OCI-LY7 (cell line): ENCODE results near the gene POGK. TPM values are rescaled to one million over a fixed set of nuclear protein-coding genes. Genes with fewer than 3 reads are reported as not detected.

Experiments
- BruUV-seq: library from RNA; stranded (reverse); fragments of 400-500 nt; replicated peaks from 2 replicates; lab custom pipeline; 2021; lab: Mats Ljungman, UMichigan
- CTCF ChIA-PET: fragments of 300-600 bp; sonication (Branson Sonifier 250); formaldehyde crosslinking; loops from one replicate; lab custom pipeline; 2022; ENCODE audit warnings: antibody characterized with exemption; ENCODE audit not compliant: unreplicated experiment; lab: Charles Lee
- POLR2A ChIA-PET: fragments of 300-600 bp; sonication (Branson Sonifier 250); formaldehyde crosslinking; loops from one replicate; lab custom pipeline; 2022; ENCODE audit warnings: antibody characterized with exemption; lab: Charles Lee
- DNase-seq: peaks from one replicate; pipeline ENCODE4 v3.0.0-alpha.2; 2015; ENCODE audit warnings: low spot score
- H2AFZ ChIP-seq: fragments of 200-600 bp; sonication (generic), shearing (Covaris generic); 2 replicates; pipeline ENCODE4 v1.6.1; 2014; ENCODE audit warnings: mild to moderate bottlenecking, antibody characterized with exemption, low read length, moderate library complexity
- H3K27ac ChIP-seq: fragments of 200-600 bp; sonication (generic); 2 replicates; pipeline ENCODE4 v1.5.1; 2014; ENCODE audit warnings: mixed run types, low read depth, mild to moderate bottlenecking, moderate library complexity, low read length, inconsistent platforms; ENCODE audit not compliant: poor library complexity, severe bottlenecking
- H3K36me3 ChIP-seq: fragments of 200-600 bp; sonication (generic); 2 replicates; pipeline ENCODE4 v1.6.1; 2014; ENCODE audit warnings: mild to moderate bottlenecking, antibody characterized with exemption, low read length, moderate library complexity, mixed read lengths; ENCODE audit not compliant: insufficient read depth
- H3K4me1 ChIP-seq: fragments of 200-600 bp; sonication (generic); 2 replicates; pipeline ENCODE4 v1.5.1; 2014; ENCODE audit warnings: mild to moderate bottlenecking, low read length; ENCODE audit not compliant: insufficient read depth, poor library complexity, severe bottlenecking
- H3K4me2 ChIP-seq: fragments of 200-600 bp; sonication (generic); 2 replicates; pipeline ENCODE4 v1.6.1; 2014; ENCODE audit warnings: mild to moderate bottlenecking, low read length
- H3K4me3 ChIP-seq: fragments of 200-600 bp; sonication (generic); 2 replicates; pipeline ENCODE4 v1.5.1; 2014; ENCODE audit warnings: mild to moderate bottlenecking, low read depth, low read length; ENCODE audit not compliant: poor library complexity, severe bottlenecking
- H3K79me2 ChIP-seq: fragments of 200-600 bp; sonication (generic); 2 replicates; pipeline ENCODE4 v1.6.1; 2016; ENCODE audit warnings: low read depth, mild to moderate bottlenecking, low read length, moderate library complexity, mixed read lengths; ENCODE audit not compliant: insufficient read depth
- H3K9me2 ChIP-seq: fragments of 200-600 bp; sonication (generic); 2 replicates; pipeline ENCODE4 v1.6.1; 2016; ENCODE audit warnings: mild to moderate bottlenecking, low read length, mixed read lengths; ENCODE audit not compliant: insufficient read depth
- H3K9me3 ChIP-seq: fragments of 200-600 bp; sonication (generic); 2 replicates; pipeline ENCODE4 v1.6.1; 2014; ENCODE audit warnings: mild to moderate bottlenecking, mixed run types, low read length, mixed read lengths
- H4K20me1 ChIP-seq: fragments of 200-600 bp; sonication (generic); 2 replicates; pipeline ENCODE4 v1.6.1; 2014; ENCODE audit warnings: mild to moderate bottlenecking, antibody characterized with exemption, low read length, moderate library complexity, mixed read lengths; ENCODE audit not compliant: insufficient read depth
- CTCF ChIP-seq: fragments of 200-600 bp; sonication (generic); conservative IDR thresholded peaks from 2 replicates; pipeline ENCODE4 v1.5.1; 2014; ENCODE audit warnings: mild to moderate bottlenecking, antibody characterized with exemption, low read length, moderate library complexity, mixed read lengths
- EZH2phosphoT487 ChIP-seq: fragments of 200-600 bp; sonication (generic); IDR thresholded peaks from 2 replicates; pipeline ENCODE4 v1.6.1; 2018; ENCODE audit warnings: low read depth, borderline replicate concordance, mild to moderate bottlenecking, mixed run types, antibody characterized with exemption, low read length, moderate library complexity, mixed read lengths
- intact Hi-C: fragments of 100-400 bp; cut with micrococcal nuclease; formaldehyde crosslinking; loops from one replicate; pipeline ENCODE4 v1.10.0; 2022; ENCODE audit not compliant: unreplicated experiment
- total RNA-seq, 2 experiments: library from RNA; depleted of rRNA in 1 of 2; stranded (reverse); fragments of >200 nt in 1 of 2; shearing (Covaris generic) in 1 of 2; gene quantifications; 2 replicates each; pipeline ENCODE4 v1.2.3, GENCODE V29; 2014 to 2022

Gene POGK
- total RNA-seq, 2 experiments from 2014 or later = 27.2 to 41.9 TPM

DNA sequence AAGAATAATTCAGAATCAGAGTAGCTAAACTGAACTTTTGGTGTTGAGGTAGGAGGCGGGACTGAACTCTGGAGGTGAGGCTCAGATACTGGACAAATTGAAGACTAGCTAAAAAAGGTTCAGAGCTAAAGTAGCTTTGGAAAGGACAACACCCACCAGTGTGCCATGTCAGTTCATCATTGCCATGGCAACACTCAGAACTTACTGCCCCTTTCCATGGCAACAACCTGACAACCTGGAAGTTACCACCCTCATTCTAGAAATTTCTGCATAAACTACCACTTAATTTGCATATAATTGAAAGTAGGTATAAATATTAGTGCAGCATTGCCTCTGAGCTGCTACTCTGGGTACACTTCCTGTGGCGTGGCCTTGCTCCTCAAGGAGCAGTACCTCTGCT lies 30.3 kb upstream of the POGK start:
- Histone ChIP-seq H3K9me2 (no peaks in the 10 kb centered on the region), H4K20me1 (no peaks in the 10 kb centered on the region), H3K36me3 (no peaks in the 10 kb centered on the region), H3K4me2 (no peak overlapping the region), H3K9me3 (no peaks in the 10 kb centered on the region), H2AFZ (no peak overlapping the region), H3K79me2 (no peaks in the 10 kb centered on the region), H3K4me1 (no peaks in the 10 kb centered on the region), H3K27ac (no peak overlapping the region), H3K4me3 (no peak overlapping the region)
- TF ChIP-seq CTCF (no peak), EZH2phosphoT487 (no peak)
- BruUV-seq = no TSS peak
- POLR2A ChIA-PET = interaction anchor here (1.1 kb wide), 1 partner anchor 8 kb away, joined by 3 read pairs; no protein-coding TSS in a partner anchor
- intact Hi-C loops = no loop called here
- DNase-seq = no peak
- CTCF ChIA-PET = no interaction called here

- Histone ChIP-seq H3K4me2 (no peak overlapping the region), H3K4me1 (no peaks in the 10 kb centered on the region), H3K9me3 (no peaks in the 10 kb centered on the region), H3K36me3 (no peaks in the 10 kb centered on the region), H3K27ac (no peak overlapping the region), H3K4me3 (no peak overlapping the region), H2AFZ (no peak overlapping the region), H3K79me2 (no peaks in the 10 kb centered on the region), H3K9me2 (no peaks in the 10 kb centered on the region), H4K20me1 (no peaks in the 10 kb centered on the region)
- no TSS peak for BruUV-seq
- no peak for DNase-seq
- no peak for TF ChIP-seq CTCF
- no peak for TF ChIP-seq EZH2phosphoT487
- intact Hi-C loops = no loop called here
- CTCF ChIA-PET = no interaction called here
- POLR2A ChIA-PET = interaction anchor here (1.0 kb wide), 1 partner anchor 13 kb away, joined by 3 read pairs; no protein-coding TSS in a partner anchor
These were observed 27.6 kb upstream of the POGK start for GRCh38 chr1:166811691-166812090.

GRCh38 chr1:166813508-166814223 lies 25.6 kb upstream of the POGK start:
- Histone ChIP-seq H3K4me2 (no peak overlapping the region), H2AFZ (no peak overlapping the region), H3K4me1 (no peaks in the 10 kb centered on the region), H3K4me3 (no peak overlapping the region), H3K9me3 (no peaks in the 10 kb centered on the region), H3K79me2 (no peaks in the 10 kb centered on the region), H3K36me3 (no peaks in the 10 kb centered on the region), H3K9me2 (no peaks in the 10 kb centered on the region), H4K20me1 (no peaks in the 10 kb centered on the region), H3K27ac (no peak overlapping the region)
- DNase-seq = no peak
- intact Hi-C loops = no loop called here
- ChIA-PET CTCF (no interaction called here), POLR2A (interaction anchor here (0.5 to 1.0 kb wide), 4 partner anchors 9 to 1132 kb away, joined by 3 to 4 read pairs (median 3); partner anchors contain the start of gene POGK)
- BruUV-seq = no TSS peak
- no peak for TF ChIP-seq CTCF
- no peak for TF ChIP-seq EZH2phosphoT487
